Measurements from ENCODE around the gene FN3KRP. TPM values are rescaled to one million over a fixed set of nuclear protein-coding genes. Genes with fewer than 3 reads are reported as not detected.
A peak's percentile ranks its signal among the peaks of the same experiment; 100 is the strongest.

Gene FN3KRP
- total and polyA plus RNA-seq, 2 of the 13 experiments (the other 11 are each of a cell fraction or from before 2014, with no cell fraction given) = 22.4 to 28.2 TPM

GRCh38 chr17:82775001-82775823, 58.7 kb downstream of the FN3KRP start (continued):
- TF ChIP-seq, protein P1, sequence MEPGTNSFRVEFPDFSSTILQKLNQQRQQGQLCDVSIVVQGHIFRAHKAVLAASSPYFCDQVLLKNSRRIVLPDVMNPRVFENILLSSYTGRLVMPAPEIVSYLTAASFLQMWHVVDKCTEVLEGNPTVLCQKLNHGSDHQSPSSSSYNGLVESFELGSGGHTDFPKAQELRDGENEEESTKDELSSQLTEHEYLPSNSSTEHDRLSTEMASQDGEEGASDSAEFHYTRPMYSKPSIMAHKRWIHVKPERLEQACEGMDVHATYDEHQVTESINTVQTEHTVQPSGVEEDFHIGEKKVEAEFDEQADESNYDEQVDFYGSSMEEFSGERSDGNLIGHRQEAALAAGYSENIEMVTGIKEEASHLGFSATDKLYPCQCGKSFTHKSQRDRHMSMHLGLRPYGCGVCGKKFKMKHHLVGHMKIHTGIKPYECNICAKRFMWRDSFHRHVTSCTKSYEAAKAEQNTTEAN (CRISPR knock-in tag; conservative IDR thresholded peaks at IDR 0.05) = no peak
- TF ChIP-seq ZMAT3 (CRISPR knock-in tag; conservative IDR thresholded peaks at IDR 0.05) (no peak), ZNF12 (CRISPR knock-in tag; IDR thresholded peaks at IDR 0.05) (no peak), PAX8 (CRISPR knock-in tag; IDR thresholded peaks at IDR 0.05; ENCODE audit: borderline replicate concordance) (no peak), NR2F6 (IDR thresholded peaks at IDR 0.05) (no peak), NR2F6 (CRISPR knock-in tag; IDR thresholded peaks at IDR 0.05) (no peak; the same call in 1 of the 2 replicates), ZNF20 (CRISPR knock-in tag; IDR thresholded peaks at IDR 0.05) (no peak), KAT2B (IDR thresholded peaks at IDR 0.05; ENCODE audit: borderline replicate concordance, low read depth, low read length) (no peak), MYC (CRISPR knock-in tag; IDR thresholded peaks at IDR 0.05; ENCODE audit: borderline replicate concordance) (peak; percentile 46; the same call in 1 of the 2 replicates), HDAC2 (CRISPR knock-in tag; IDR thresholded peaks at IDR 0.05) (0 out of 2 replicates have a peak, but pooled peaks have one; percentile 24), SMAD9 (CRISPR knock-in tag; IDR thresholded peaks at IDR 0.05) (no peak), HOXD1 (CRISPR knock-in tag; IDR thresholded peaks at IDR 0.05) (no peak), ZNF530 (CRISPR knock-in tag; IDR thresholded peaks at IDR 0.05; ENCODE audit: low read depth) (no peak), ZNF224 (CRISPR knock-in tag; IDR thresholded peaks at IDR 0.05) (no peak), ZKSCAN5 (CRISPR knock-in tag; IDR thresholded peaks at IDR 0.05) (no peak), ZNF749 (CRISPR knock-in tag; IDR thresholded peaks at IDR 0.05; ENCODE audit: borderline replicate concordance) (no peak), U2AF2 (IDR thresholded peaks at IDR 0.05; ENCODE audit: low read depth, low read length) (no peak), TRIM24 (CRISPR knock-in tag; IDR thresholded peaks at IDR 0.05) (no peak), BRD4 (CRISPR knock-in tag; IDR thresholded peaks at IDR 0.05) (no peak), ZNF670 (CRISPR knock-in tag; IDR thresholded peaks at IDR 0.05; ENCODE audit: borderline replicate concordance) (no peak), NFATC3 (CRISPR knock-in tag; IDR thresholded peaks at IDR 0.05) (no peak)
- TF ChIP-seq, protein P2, sequence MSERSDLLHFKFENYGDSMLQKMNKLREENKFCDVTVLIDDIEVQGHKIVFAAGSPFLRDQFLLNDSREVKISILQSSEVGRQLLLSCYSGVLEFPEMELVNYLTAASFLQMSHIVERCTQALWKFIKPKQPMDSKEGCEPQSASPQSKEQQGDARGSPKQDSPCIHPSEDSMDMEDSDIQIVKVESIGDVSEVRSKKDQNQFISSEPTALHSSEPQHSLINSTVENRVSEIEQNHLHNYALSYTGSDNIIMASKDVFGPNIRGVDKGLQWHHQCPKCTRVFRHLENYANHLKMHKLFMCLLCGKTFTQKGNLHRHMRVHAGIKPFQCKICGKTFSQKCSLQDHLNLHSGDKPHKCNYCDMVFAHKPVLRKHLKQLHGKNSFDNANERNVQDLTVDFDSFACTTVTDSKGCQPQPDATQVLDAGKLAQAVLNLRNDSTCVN (CRISPR knock-in tag; IDR thresholded peaks at IDR 0.05; ENCODE audit: borderline replicate concordance) = no peak
- TF ChIP-seq, protein P3, sequence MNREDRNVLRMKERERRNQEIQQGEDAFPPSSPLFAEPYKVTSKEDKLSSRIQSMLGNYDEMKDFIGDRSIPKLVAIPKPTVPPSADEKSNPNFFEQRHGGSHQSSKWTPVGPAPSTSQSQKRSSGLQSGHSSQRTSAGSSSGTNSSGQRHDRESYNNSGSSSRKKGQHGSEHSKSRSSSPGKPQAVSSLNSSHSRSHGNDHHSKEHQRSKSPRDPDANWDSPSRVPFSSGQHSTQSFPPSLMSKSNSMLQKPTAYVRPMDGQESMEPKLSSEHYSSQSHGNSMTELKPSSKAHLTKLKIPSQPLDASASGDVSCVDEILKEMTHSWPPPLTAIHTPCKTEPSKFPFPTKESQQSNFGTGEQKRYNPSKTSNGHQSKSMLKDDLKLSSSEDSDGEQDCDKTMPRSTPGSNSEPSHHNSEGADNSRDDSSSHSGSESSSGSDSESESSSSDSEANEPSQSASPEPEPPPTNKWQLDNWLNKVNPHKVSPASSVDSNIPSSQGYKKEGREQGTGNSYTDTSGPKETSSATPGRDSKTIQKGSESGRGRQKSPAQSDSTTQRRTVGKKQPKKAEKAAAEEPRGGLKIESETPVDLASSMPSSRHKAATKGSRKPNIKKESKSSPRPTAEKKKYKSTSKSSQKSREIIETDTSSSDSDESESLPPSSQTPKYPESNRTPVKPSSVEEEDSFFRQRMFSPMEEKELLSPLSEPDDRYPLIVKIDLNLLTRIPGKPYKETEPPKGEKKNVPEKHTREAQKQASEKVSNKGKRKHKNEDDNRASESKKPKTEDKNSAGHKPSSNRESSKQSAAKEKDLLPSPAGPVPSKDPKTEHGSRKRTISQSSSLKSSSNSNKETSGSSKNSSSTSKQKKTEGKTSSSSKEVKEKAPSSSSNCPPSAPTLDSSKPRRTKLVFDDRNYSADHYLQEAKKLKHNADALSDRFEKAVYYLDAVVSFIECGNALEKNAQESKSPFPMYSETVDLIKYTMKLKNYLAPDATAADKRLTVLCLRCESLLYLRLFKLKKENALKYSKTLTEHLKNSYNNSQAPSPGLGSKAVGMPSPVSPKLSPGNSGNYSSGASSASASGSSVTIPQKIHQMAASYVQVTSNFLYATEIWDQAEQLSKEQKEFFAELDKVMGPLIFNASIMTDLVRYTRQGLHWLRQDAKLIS (CRISPR knock-in tag; IDR thresholded peaks at IDR 0.05) = no peak
- TF ChIP-seq, protein P4, sequence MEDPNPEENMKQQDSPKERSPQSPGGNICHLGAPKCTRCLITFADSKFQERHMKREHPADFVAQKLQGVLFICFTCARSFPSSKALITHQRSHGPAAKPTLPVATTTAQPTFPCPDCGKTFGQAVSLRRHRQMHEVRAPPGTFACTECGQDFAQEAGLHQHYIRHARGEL (CRISPR knock-in tag; IDR thresholded peaks at IDR 0.05) = peak; percentile 53; the same call in 1 of the 2 replicates
